Activated CD8-positive, alpha-beta T cell treated with anti-CD3 and anti-CD28 coated beads, Interleukin-2, amount 10 ng/mL, durations not matched to agents 7 days and 5 days (primary cell): ENCODE measurements around the gene PCDHB4. TPM values are rescaled to one million over a fixed set of nuclear protein-coding genes. Genes with fewer than 3 reads are reported as not detected.
"Not testable (repeated sequence)": the region's sequence is repeated elsewhere in the genome, so short reads cannot be mapped to it uniquely, and the experiment has no call there.

Experiments used
- ATAC-seq: fragments of 150-1000 bp; cut with Tn5 transposase; one replicate; pipeline ENCODE4 v1.10.0; 2021; ENCODE audit warnings: moderate library complexity
- CTCF ChIA-PET: fragments of 350-600 bp; sonication (Branson Sonifier 250); formaldehyde crosslinking; loops from one replicate; lab custom pipeline; 2021; ENCODE audit warnings: antibody characterized with exemption; lab: Charles Lee
- POLR2A ChIA-PET: fragments of 350-600 bp; sonication (Branson Sonifier 250); formaldehyde crosslinking; loops from one replicate; lab custom pipeline; 2021; ENCODE audit warnings: antibody characterized with exemption; lab: Charles Lee
- DNase-seq: peaks from one replicate; pipeline ENCODE4 v3.0.0-alpha.2; 2020
- H3K27ac Mint-ChIP-seq: one replicate; pipeline ENCODE4 v1.8.0; 2021; ENCODE audit warnings: mild to moderate bottlenecking, mixed read lengths
- H3K27me3 Mint-ChIP-seq: one replicate; pipeline ENCODE4 v1.8.0; 2021; ENCODE audit warnings: low read depth, mixed read lengths
- H3K36me3 Mint-ChIP-seq: one replicate; pipeline ENCODE4 v1.8.0; 2021; ENCODE audit warnings: low read depth, mixed read lengths
- H3K4me1 Mint-ChIP-seq: one replicate; pipeline ENCODE4 v1.8.0; 2021; ENCODE audit warnings: low read depth, mixed read lengths
- H3K4me3 Mint-ChIP-seq: one replicate; pipeline ENCODE4 v1.8.0; 2021; ENCODE audit warnings: mild to moderate bottlenecking, mixed read lengths
- H3K9me3 Mint-ChIP-seq: one replicate; pipeline ENCODE4 v1.8.0; 2022; ENCODE audit warnings: mixed read lengths; ENCODE audit not compliant: insufficient read depth
- total RNA-seq, 2 experiments: library from RNA; stranded (reverse); gene quantifications; one replicate each; pipeline ENCODE4 v1.2.3, GENCODE V29; 2021

PCDHB4 gene
- not detected for total RNA-seq

DNA sequence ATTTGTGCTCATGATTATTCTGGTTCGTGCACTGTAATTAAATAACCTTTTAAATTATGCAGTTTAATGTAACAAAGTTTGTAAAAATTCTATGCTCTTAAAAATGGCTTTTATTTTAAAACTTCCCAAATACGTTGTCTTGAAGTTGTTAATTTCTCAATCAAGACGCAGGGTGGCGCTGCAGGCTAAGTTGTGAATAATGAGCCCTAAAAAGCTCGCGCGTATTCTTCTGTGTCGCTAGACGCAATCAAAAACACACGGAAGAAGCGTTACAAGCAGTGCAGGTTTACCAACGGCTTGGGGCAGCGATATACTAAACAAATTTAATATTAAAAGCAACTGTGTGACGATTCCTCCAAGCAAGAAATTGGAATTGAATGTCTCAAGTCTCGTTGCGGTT is at the start of gene PCDHB4:
TSS of gene PCDHB4 (plus strand) at position 256 of the 400 bp plus-strand sequence. CDS start 181 bp downstream, outside the sequence.
- ATAC-seq (no peak), DNase-seq (no peak)
- Mint-ChIP-seq H3K4me1 (no peaks in the 10 kb centered on the region), H3K27ac (no peak within 1 kb of the TSS), H3K27me3 (no peaks in the 10 kb centered on the region), H3K4me3 (no peak within 1 kb of the TSS), H3K36me3 (no peaks in the 10 kb centered on the region), H3K9me3 (peaks cover 13% of the 10 kb centered on the region)
- ChIA-PET CTCF (no interaction called here), POLR2A (no interaction called here)

GRCh38 chr5:141077826-141078225 is 43.8 kb upstream of the PCDHB4 start:
- DNase-seq (no peak), ATAC-seq (no peak)
- ChIA-PET CTCF (no interaction called here), POLR2A (no interaction called here)
- H3K9me3 Mint-ChIP-seq = peaks cover 6% of the 10 kb centered on the region
- no peak overlapping the region for H3K27ac Mint-ChIP-seq
- H3K4me1 Mint-ChIP-seq = no peaks in the 10 kb centered on the region
- H3K4me3 Mint-ChIP-seq = no peak overlapping the region
- no peaks in the 10 kb centered on the region for H3K36me3 Mint-ChIP-seq
- H3K27me3 Mint-ChIP-seq = no peaks in the 10 kb centered on the region

- H3K4me1 Mint-ChIP-seq = peaks cover 4% of the 10 kb centered on the region
- ATAC-seq = no peak
Measured at GRCh38 chr5:141082228-141082627, 39.4 kb upstream of the PCDHB4 start.

GRCh38 chr5:141084487-141084989 is 37.1 kb upstream of the PCDHB4 start:
- Mint-ChIP-seq H3K36me3 (no peaks in the 10 kb centered on the region), H3K9me3 (no peaks in the 10 kb centered on the region), H3K27me3 (no peaks in the 10 kb centered on the region), H3K4me1 (peaks cover 4% of the 10 kb centered on the region), H3K27ac (no peak overlapping the region), H3K4me3 (peak overlapping the region; percentile 71)
- DNase-seq = peak; percentile 49
- no peak for ATAC-seq
- POLR2A ChIA-PET = no interaction called here
- CTCF ChIA-PET = interaction anchor here (1.0 kb wide), 1 partner anchor 103 kb away, joined by 3 read pairs; the partner anchor contains the start of gene PCDHB9

More at GRCh38 chr5:141082228-141082627, 39.4 kb upstream of the PCDHB4 start:
- no peak overlapping the region for H3K27ac Mint-ChIP-seq
- no peak for DNase-seq
- ChIA-PET POLR2A (no interaction called here), CTCF (no interaction called here)
- no peaks in the 10 kb centered on the region for H3K27me3 Mint-ChIP-seq
- H3K36me3 Mint-ChIP-seq = no peaks in the 10 kb centered on the region
- H3K4me3 Mint-ChIP-seq = no peak overlapping the region
- H3K9me3 Mint-ChIP-seq = no peaks in the 10 kb centered on the region

DNA sequence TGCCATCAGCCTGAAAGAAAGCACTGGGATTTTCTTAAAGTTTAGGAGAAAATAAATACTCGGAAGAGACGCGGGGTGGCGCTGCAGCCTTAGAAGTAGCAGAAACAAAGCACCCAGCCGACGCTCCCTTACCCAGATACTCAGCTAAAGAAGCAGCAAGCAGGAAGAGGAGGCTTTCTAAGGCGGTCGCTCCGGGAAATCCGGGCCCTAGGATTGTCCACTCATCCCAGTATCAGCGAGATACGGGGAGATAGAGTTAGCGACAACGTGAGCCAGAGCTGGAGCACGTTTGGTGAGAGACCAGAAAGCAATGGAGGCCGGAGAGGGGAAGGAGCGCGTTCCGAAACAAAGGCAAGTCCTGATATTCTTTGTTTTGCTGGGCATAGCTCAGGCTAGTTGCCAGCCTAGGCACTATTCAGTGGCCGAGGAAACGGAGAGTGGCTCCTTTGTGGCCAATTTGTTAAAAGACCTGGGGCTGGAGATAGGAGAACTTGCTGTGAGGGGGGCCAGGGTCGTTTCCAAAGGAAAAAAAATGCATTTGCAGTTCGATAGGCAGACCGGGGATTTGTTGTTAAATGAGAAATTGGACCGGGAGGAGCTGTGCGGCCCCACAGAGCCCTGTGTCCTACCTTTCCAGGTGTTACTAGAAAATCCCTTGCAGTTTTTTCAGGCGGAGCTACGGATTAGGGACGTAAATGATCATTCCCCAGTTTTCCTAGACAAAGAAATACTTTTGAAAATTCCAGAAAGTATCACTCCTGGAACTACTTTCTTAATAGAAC is 26.9 kb upstream of the PCDHB4 start, which contains the start of gene PCDHB2:
TSS of gene PCDHB2 (plus strand) at position 135 of the 782 bp plus-strand sequence. CDS start at position 311, 176 bp downstream.
- Mint-ChIP-seq H3K36me3 (no peaks in the 10 kb centered on the region), H3K27me3 (peaks cover 9% of the 10 kb centered on the region), H3K27ac (no peak within 1 kb of the TSS), H3K4me3 (no peak within 1 kb of the TSS), H3K9me3 (peaks cover 5% of the 10 kb centered on the region), H3K4me1 (no peaks in the 10 kb centered on the region)
- ChIA-PET CTCF (no interaction called here), POLR2A (no interaction called here)
- ATAC-seq = no peak
- no peak for DNase-seq

DNA sequence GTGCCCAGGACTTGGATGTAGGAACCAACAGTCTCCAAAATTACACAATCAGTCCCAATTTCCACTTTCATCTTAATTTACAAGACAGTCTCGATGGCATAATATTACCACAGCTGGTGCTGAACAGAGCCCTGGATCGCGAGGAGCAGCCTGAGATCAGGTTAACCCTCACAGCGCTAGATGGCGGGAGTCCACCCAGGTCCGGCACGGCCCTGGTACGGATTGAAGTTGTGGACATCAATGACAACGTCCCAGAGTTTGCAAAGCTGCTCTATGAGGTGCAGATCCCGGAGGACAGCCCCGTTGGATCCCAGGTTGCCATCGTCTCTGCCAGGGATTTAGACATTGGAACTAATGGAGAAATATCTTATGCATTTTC is 26.4 kb upstream of the PCDHB4 start:
- ChIA-PET POLR2A (no interaction called here), CTCF (no interaction called here)
- Mint-ChIP-seq H3K4me1 (no peaks in the 10 kb centered on the region), H3K4me3 (no peak overlapping the region), H3K9me3 (peaks cover 10% of the 10 kb centered on the region), H3K27ac (no peak overlapping the region), H3K27me3 (peaks cover 11% of the 10 kb centered on the region), H3K36me3 (no peaks in the 10 kb centered on the region)
- no peak for DNase-seq
- no peak for ATAC-seq

- ATAC-seq = not testable (repeated sequence)
- H3K27me3 Mint-ChIP-seq = peaks cover 13% of the 10 kb centered on the region
Measured at GRCh38 chr5:141096181-141096580, 25.4 kb upstream of the PCDHB4 start.

GRCh38 chr5:141096586-141096985 is 25.0 kb upstream of the PCDHB4 start:
- Mint-ChIP-seq H3K27me3 (peaks cover 13% of the 10 kb centered on the region), H3K9me3 (peaks cover 23% of the 10 kb centered on the region)
- H3K4me1 Mint-ChIP-seq, CTCF ChIA-PET, POLR2A ChIA-PET, ATAC-seq, DNase-seq, H3K4me3 Mint-ChIP-seq, H3K27ac Mint-ChIP-seq, H3K36me3 Mint-ChIP-seq: not testable (repeated sequence)

More at GRCh38 chr5:141096181-141096580, 25.4 kb upstream of the PCDHB4 start:
- H3K36me3 Mint-ChIP-seq, POLR2A ChIA-PET, H3K27ac Mint-ChIP-seq, H3K4me3 Mint-ChIP-seq, CTCF ChIA-PET, DNase-seq, H3K4me1 Mint-ChIP-seq: not testable (repeated sequence)
- peaks cover 19% of the 10 kb centered on the region for H3K9me3 Mint-ChIP-seq

GRCh38 chr5:141100243-141100805 is 21.3 kb upstream of the PCDHB4 start, which contains the start of gene PCDHB3:
Gene PCDHB3, plus strand, starts transcription at chr5:141100473. Its CDS starts 177 bp downstream, at chr5:141100650.
- DNase-seq (peak; percentile 39), ATAC-seq (no peak)
- CTCF ChIA-PET = no interaction called here
- POLR2A ChIA-PET = no interaction called here
- Mint-ChIP-seq H3K36me3 (peaks cover 1% of the 10 kb centered on the region), H3K4me1 (no peaks in the 10 kb centered on the region), H3K4me3 (no peak within 1 kb of the TSS), H3K27me3 (peaks cover 10% of the 10 kb centered on the region), H3K9me3 (peaks cover 28% of the 10 kb centered on the region), H3K27ac (no peak within 1 kb of the TSS)

- ChIA-PET CTCF (no interaction called here), POLR2A (no interaction called here)
- Mint-ChIP-seq H3K27me3 (peaks cover 3% of the 10 kb centered on the region), H3K4me1 (no peaks in the 10 kb centered on the region), H3K27ac (no peak overlapping the region), H3K36me3 (peaks cover 1% of the 10 kb centered on the region), H3K9me3 (peaks cover 28% of the 10 kb centered on the region), H3K4me3 (no peak overlapping the region)
- ATAC-seq = no peak
- DNase-seq = no peak
Measured at GRCh38 chr5:141101059-141101458, 20.6 kb upstream of the PCDHB4 start.

DNA sequence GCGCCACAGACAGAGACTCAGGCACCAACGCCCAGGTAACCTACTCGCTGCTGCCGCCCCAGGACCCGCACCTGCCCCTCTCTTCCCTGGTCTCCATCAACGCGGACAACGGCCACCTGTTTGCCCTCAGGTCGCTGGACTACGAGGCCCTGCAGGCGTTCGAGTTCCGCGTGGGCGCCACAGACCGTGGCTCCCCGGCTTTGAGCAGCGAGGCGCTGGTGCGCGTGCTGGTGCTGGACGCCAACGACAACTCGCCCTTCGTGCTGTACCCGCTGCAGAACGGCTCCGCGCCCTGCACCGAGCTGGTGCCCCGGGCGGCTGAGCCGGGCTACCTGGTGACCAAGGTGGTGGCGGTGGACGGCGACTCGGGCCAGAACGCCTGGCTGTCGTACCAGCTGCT is 19.5 kb upstream of the PCDHB4 start:
- H3K36me3 Mint-ChIP-seq, POLR2A ChIA-PET, H3K4me1 Mint-ChIP-seq, H3K4me3 Mint-ChIP-seq, DNase-seq, CTCF ChIA-PET, H3K27me3 Mint-ChIP-seq, H3K27ac Mint-ChIP-seq, ATAC-seq: not testable (repeated sequence)
- H3K9me3 Mint-ChIP-seq = peaks cover 30% of the 10 kb centered on the region

- H3K36me3 Mint-ChIP-seq, H3K4me1 Mint-ChIP-seq, H3K4me3 Mint-ChIP-seq, ATAC-seq, H3K27me3 Mint-ChIP-seq, DNase-seq, H3K27ac Mint-ChIP-seq, CTCF ChIA-PET, POLR2A ChIA-PET: not testable (repeated sequence)
- H3K9me3 Mint-ChIP-seq = peaks cover 34% of the 10 kb centered on the region
Measured at GRCh38 chr5:141102471-141102870, 19.1 kb upstream of the PCDHB4 start.
